NT2/D1 (cell line): ENCODE measurements around the gene PSORS1C1.

Experiments
- DNase-seq: peaks from one replicate; pipeline ENCODE4 v3.0.0-alpha.2; 2011; ENCODE audit warnings: low read depth, low spot score
- H3K27me3 ChIP-seq: 2 replicates; pipeline ENCODE4 v1.6.0; 2011; ENCODE audit warnings: mild to moderate bottlenecking; ENCODE audit not compliant: insufficient read length, insufficient read depth
- H3K36me3 ChIP-seq: 2 replicates; pipeline ENCODE4 v1.6.1; 2011; ENCODE audit warnings: mild to moderate bottlenecking, low read length, mixed read lengths; ENCODE audit not compliant: insufficient read depth, insufficient read length
- H3K4me1 ChIP-seq: 2 replicates; pipeline ENCODE4 v1.5.1; 2011; ENCODE audit not compliant: insufficient read depth, insufficient read length
- H3K4me3 ChIP-seq: 2 replicates; pipeline ENCODE4 v1.5.1; 2011; ENCODE audit warnings: low read depth; ENCODE audit not compliant: insufficient read length
- H3K9ac ChIP-seq: 2 replicates; pipeline ENCODE4 v1.6.0; 2011; ENCODE audit warnings: low read depth; ENCODE audit not compliant: insufficient read length
- H3K9me3 ChIP-seq: 2 replicates; pipeline ENCODE4 v1.5.1; 2011; ENCODE audit warnings: mild to moderate bottlenecking, low read length; ENCODE audit not compliant: insufficient read depth
- SUZ12 ChIP-seq: IDR thresholded peaks from 2 replicates; pipeline ENCODE4 v1.6.1; 2011; ENCODE audit not compliant: insufficient read length, insufficient read depth; ENCODE audit errors: extremely low read depth
- YY1 ChIP-seq: IDR thresholded peaks from 2 replicates; pipeline ENCODE4 v1.6.1; 2011; ENCODE audit not compliant: insufficient read length, insufficient read depth
- ZNF274 ChIP-seq: IDR thresholded peaks from 2 replicates; pipeline ENCODE4 v1.6.1; 2011; ENCODE audit warnings: mild to moderate bottlenecking, low read depth, low read length

The PSORS1C1 gene

DNA sequence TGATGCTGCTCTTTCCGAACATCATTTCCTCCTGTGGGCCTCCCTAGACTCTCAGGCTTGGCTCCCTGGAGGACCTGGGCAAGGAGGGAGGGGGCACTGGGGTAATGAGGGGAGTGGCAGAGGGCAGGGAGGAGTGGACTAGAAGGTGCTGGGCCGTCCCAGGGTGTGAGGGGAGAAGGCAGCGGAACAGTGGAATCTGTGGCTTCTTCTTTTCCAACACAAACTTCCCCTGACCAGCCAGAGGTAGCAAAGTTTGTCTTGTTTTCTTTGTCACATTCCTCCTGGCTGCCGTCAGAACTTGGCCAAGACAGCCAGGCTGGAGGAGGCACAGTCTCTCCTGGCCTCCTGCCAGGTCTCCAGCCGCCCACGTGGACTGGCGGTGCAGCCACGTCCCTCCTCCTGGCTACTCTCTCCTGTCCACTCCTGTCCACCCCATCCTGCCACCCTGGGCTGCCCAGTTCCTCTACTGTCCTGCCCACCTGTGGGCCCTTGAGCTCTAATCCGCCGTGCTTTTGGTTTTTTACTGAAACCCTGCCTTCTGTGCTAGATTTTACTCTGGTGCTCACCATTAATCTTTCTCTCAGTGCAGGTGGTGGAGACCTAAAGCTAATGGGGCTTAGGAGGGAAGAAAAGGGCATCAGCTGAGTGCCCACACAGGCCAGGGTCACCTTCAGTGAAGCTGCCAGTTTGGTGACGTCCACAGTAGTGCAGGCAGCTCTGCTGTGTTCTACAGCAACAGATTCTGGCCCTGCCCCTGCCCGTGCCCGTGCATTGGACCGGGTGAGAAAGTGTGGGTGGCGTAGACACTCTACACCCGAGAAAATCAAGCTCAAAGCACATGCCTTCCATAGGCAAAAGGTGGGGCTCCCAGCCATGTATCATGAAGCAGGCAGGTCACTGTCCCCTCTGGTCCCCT is 8.4 kb downstream of the PSORS1C1 start:
- Histone ChIP-seq H3K36me3 (peaks cover 7% of the 10 kb centered on the region), H3K9ac (peak overlapping the region; percentile 15), H3K4me3 (no peak overlapping the region), H3K9me3 (no peaks in the 10 kb centered on the region), H3K4me1 (peaks cover 12% of the 10 kb centered on the region), H3K27me3 (no peaks in the 10 kb centered on the region)
- no peak for DNase-seq
- TF ChIP-seq YY1 (no peak), SUZ12 (no peak), ZNF274 (no peak)

GRCh38 chr6:31125162-31125561 is 10.6 kb downstream of the PSORS1C1 start:
- TF ChIP-seq YY1: no peak
- no peak for TF ChIP-seq ZNF274
- TF ChIP-seq SUZ12: no peak
- Histone ChIP-seq H3K36me3 (peaks cover 3% of the 10 kb centered on the region), H3K4me1 (peaks cover 12% of the 10 kb centered on the region), H3K27me3 (no peaks in the 10 kb centered on the region), H3K9me3 (no peaks in the 10 kb centered on the region), H3K4me3 (no peak overlapping the region), H3K9ac (peak overlapping the region; percentile 26)
- no peak for DNase-seq

- H3K9me3 ChIP-seq: no peaks in the 10 kb centered on the region
- TF ChIP-seq SUZ12 (no peak), ZNF274 (no peak), YY1 (no peak)
- no peak for DNase-seq
- no peaks in the 10 kb centered on the region for H3K27me3 ChIP-seq
- no peak overlapping the region for H3K4me3 ChIP-seq
- H3K36me3 ChIP-seq: peaks cover 3% of the 10 kb centered on the region
- no peak overlapping the region for H3K9ac ChIP-seq
- peaks cover 12% of the 10 kb centered on the region for H3K4me1 ChIP-seq
Measured at GRCh38 chr6:31125586-31126363, 11.2 kb downstream of the PSORS1C1 start.

GRCh38 chr6:31126396-31127175 is 12.0 kb downstream of the PSORS1C1 start:
- Histone ChIP-seq H3K9me3 (no peaks in the 10 kb centered on the region), H3K9ac (no peak overlapping the region), H3K4me3 (no peak overlapping the region), H3K4me1 (peaks cover 12% of the 10 kb centered on the region), H3K27me3 (no peaks in the 10 kb centered on the region), H3K36me3 (peaks cover 3% of the 10 kb centered on the region)
- DNase-seq: no peak
- TF ChIP-seq YY1: no peak
- TF ChIP-seq SUZ12: no peak
- no peak for TF ChIP-seq ZNF274

DNA sequence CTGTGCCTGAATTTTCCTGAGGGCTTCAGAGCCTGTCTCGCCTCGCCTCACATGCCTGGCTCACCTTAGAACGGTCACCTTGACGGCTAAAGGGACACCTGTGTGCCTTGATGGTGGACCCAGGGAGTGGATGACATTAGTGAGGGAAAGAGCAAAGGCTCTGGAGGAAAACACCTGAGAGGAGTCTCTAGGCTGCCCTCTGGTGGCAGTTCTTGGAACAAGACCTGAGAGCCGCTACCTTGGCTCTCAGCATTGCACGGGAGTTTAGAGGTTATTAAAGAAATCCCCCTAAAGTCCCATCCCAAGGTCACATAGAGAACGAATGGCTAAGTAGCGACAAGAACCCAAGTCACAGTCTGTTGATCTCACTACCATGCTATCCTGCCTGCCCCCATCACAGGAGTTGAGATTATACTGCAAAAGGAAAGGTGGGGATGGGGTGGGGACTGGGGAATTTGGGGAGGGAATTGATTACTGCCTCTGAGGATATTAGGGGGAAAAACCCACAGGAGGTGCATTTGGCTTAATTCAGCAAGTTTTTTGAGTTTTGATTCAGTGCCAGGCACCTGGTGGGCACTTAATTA is 13.6 kb downstream of the PSORS1C1 start:
- Histone ChIP-seq H3K9me3 (no peaks in the 10 kb centered on the region), H3K4me3 (no peak overlapping the region), H3K9ac (no peak overlapping the region), H3K36me3 (peaks cover 3% of the 10 kb centered on the region), H3K27me3 (no peaks in the 10 kb centered on the region), H3K4me1 (peaks cover 12% of the 10 kb centered on the region)
- no peak for DNase-seq
- TF ChIP-seq YY1 (no peak), ZNF274 (no peak), SUZ12 (no peak)

DNA sequence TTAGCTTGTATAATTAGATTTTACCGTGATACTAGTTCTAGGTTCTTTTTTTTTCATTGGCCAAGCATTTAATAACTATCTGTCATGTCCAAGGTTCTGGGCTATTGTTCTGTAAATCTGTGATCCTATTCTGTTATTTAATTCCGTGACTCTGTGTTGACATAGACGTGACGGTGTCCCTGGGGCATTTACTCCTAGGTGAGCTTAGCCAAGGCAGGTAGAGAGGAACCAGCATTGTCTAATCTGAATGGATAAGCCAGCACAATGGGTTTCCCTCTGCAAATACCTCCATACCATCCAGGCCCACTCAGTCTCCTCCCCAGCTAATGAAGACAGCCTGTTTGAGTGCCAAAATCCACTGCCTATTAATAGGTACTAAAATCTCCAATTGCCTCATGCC is 14.5 kb downstream of the PSORS1C1 start:
- Histone ChIP-seq H3K4me1 (peaks cover 12% of the 10 kb centered on the region), H3K9ac (no peak overlapping the region), H3K36me3 (peaks cover 3% of the 10 kb centered on the region), H3K4me3 (no peak overlapping the region), H3K27me3 (no peaks in the 10 kb centered on the region), H3K9me3 (no peaks in the 10 kb centered on the region)
- no peak for DNase-seq
- no peak for TF ChIP-seq YY1
- no peak for TF ChIP-seq ZNF274
- TF ChIP-seq SUZ12: no peak
